ENCODE results near the gene ILK.
A peak's percentile ranks its signal among the peaks of the same experiment; 100 is the strongest.

The ILK gene

DNA sequence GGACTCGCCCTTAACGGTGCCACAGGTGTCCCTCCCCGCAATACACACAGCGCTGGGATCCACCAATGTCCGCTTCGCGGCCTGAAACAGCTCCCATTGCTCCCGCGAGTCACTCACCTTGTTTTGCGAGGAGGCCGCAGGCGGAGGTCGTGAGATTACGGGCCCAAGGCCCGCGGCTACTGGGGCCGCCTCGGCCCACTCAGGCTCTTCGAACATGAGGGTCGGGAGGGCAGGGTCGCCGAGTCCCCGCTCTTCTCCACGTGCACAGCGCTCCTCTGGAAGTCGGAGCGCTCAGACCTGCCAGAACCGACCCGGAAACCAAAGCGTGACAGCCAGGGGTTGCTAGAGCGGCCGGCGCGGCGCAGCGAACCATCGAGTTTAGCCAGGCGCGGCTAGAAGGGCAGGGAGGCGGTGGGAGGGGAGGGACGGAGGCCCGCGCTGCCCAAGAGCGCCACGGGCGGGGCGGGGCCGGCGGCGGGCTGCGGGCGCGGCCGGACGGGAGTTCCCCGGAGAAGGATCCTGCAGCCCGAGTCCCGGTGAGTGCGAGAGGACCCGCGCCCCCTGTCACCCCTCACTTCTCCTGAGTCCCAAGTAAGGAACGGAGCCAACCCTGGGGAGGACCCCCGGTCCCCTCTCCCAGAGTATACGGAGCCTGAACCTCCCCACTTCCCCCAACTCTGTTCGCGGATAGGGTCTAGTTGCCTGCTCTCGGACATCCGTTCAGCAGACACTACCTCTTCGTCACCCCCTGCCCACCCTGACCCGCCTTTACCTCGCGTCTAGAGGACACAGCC is at the start of gene ILK, which contains the start of gene RRP8:
Gene ILK, plus strand, starts transcription at position 488 of the 794 bp plus-strand sequence. CDS start 498 bp downstream, outside the sequence.
Gene RRP8, minus strand, starts transcription at position 330 of the 794 bp plus-strand sequence. Its CDS starts 114 bp downstream, at position 216.
- peak within 1 kb of the TSS; percentile 97 for H3K4me3 ChIP-seq (ENCODE audit: low read depth, low read length)
- peak; percentile 70 for DNase-seq (ENCODE audit: low read depth)
- TF ChIP-seq, protein P1, sequence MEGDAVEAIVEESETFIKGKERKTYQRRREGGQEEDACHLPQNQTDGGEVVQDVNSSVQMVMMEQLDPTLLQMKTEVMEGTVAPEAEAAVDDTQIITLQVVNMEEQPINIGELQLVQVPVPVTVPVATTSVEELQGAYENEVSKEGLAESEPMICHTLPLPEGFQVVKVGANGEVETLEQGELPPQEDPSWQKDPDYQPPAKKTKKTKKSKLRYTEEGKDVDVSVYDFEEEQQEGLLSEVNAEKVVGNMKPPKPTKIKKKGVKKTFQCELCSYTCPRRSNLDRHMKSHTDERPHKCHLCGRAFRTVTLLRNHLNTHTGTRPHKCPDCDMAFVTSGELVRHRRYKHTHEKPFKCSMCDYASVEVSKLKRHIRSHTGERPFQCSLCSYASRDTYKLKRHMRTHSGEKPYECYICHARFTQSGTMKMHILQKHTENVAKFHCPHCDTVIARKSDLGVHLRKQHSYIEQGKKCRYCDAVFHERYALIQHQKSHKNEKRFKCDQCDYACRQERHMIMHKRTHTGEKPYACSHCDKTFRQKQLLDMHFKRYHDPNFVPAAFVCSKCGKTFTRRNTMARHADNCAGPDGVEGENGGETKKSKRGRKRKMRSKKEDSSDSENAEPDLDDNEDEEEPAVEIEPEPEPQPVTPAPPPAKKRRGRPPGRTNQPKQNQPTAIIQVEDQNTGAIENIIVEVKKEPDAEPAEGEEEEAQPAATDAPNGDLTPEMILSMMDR (IDR thresholded peaks at IDR 0.05; ENCODE audit: control insufficient read depth, extremely low read depth, insufficient read depth): no peak; the same call in 1 of the 2 replicates

DNA sequence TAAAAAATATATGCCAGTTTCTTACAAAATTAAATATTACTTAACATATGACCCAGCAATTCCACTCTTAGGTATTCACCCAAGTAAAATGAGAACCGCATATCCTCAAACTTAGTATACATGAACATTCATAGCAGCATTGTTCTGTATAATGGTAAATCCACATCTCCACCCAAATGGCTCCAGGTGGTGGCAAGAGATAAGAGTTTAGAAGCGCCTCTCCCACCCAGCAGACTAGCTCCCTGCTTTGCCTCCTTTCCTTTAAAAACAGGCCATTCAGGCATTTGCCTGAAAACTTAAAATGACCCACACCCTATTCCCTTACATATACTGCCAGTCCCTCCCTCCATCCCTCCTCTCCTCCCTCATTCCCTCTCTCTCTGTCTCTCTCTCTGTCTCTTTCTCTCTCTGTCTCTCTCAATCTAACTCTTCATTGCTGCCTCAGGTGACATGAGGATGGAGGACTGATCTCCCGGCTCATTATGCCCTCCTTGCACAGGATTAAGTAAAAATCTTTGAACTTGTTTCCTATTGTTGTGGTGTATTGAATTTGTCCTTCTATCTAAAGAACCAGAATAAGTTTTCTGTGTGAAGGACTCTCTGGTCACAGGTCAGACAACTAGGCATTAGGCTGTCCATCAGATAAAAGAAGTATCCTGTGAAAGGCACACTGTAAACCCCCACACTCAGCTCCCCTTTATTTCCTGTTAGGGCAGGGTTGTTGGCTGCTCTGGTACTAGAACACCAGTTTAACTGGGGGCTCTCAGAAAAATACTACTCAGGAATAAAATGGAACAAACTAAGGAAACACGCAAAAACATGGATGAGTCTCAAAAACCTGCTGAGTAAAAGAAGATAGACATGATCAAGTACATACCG is 48.5 kb upstream of the ILK start:
- no peak for DNase-seq (ENCODE audit: low read depth)
- no peak overlapping the region for H3K4me3 ChIP-seq (ENCODE audit: low read depth, low read length)
- TF ChIP-seq, protein P1 (IDR thresholded peaks at IDR 0.05; ENCODE audit: control insufficient read depth, extremely low read depth, insufficient read depth): no peak

DNA sequence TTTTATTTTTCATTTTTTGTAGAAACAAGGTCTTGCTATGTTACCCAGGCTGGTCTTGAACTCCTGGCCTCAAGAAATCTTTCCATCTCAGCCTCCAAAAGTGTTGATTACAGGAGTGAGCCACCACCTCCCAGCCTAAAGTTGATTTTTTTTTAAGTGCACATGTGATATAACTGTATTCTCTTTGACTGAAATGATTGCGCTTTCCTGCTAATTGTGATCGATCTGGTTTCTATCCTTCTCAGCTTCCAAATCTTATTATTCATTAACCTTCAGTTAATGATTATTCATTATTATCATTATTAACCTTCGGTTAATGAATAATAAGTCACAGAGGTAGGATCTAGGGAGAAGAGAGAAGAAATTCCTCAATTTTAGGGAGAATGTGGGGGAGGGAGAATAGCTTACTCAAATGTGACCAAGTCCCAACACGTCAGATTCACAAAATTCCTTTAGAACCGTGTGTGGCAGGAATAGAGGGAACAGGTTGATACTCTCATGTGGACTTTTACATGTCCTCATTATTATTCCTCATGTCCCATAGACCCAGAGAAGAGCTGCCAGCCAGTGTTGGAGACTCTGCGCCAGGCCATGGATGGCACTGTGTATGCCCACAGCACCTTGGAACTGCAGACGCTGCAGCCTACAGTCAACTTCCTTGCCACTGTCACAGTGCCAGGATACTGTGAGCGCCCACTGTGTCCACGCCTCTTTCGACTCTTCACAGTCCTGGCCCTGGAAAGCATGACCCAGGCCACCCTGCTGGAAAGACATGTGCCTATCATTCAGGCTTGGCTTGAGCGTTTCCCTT is 47.2 kb upstream of the ILK start:
- DNase-seq (ENCODE audit: low read depth): no peak
- TF ChIP-seq, protein P1 (IDR thresholded peaks at IDR 0.05; ENCODE audit: control insufficient read depth, extremely low read depth, insufficient read depth): no peak
- no peak overlapping the region for H3K4me3 ChIP-seq (ENCODE audit: low read depth, low read length)

DNA sequence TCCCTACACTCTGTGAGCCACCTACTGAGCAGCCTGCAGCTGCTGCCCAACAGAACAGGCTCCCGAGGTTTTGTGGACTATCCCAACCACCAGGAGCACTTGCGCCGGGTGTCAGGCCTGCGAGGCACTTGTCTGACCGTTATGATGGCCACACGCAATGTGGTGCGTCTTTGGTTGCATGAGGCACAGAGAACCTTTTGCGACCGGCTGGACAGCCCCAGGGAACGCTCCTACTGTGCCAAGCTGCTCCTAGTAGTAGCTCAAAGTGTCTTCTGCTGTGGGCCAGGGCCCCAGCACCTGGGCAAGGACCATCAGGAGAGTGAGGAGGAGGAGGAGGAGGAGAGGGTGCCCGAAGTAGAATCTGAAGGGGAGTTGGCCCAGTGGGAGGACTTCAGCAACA is 46.5 kb upstream of the ILK start:
- TF ChIP-seq, protein P1 (IDR thresholded peaks at IDR 0.05; ENCODE audit: control insufficient read depth, extremely low read depth, insufficient read depth): no peak
- DNase-seq (ENCODE audit: low read depth): no peak
- H3K4me3 ChIP-seq (ENCODE audit: low read depth, low read length): no peak overlapping the region

DNA sequence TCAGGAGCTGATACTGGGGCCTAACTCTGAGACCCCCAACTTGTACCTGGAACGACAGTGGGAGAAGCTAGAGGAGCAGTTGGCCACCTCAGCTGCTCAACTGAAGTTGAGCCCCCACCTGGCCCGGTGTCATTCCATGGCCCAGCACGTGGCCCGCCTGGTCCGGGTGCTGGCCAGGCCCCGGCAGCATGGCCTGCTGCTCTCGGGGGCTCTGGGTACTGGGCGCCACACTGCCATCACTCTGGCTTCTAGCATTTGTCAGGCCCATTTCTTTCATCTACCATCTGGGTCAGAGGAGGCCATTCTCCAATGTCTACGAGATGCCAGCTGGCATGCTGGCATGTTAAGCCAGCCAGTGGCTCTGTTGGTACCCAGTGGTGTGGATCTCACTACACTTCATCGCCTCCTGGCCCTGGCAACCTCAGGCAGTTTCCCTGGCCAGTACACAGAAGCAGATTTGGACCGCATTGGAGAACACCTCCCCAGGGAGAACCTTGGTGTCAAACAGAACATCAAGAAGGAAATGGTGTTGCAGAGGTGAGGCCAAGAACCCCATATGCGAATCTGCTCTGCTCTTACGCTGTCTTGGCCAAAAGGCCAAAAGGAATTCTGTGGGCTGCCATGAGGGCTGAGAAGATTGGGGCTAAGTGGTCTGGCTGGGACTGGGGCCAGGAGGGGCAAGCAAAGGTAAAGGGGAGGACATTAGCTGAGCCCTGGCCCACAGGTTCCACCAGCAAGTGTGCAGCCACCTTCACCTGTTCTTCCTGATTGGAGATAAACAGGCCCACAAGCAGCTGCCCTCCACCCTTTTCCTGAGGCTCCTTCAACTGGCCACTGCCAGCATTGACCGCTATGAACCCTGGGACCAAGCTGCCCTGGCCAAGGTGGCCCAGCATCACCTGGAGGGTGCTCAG is 45.6 kb upstream of the ILK start:
- H3K4me3 ChIP-seq (ENCODE audit: low read depth, low read length): no peak overlapping the region
- TF ChIP-seq, protein P1 (IDR thresholded peaks at IDR 0.05; ENCODE audit: control insufficient read depth, extremely low read depth, insufficient read depth): no peak
- no peak for DNase-seq (ENCODE audit: low read depth)
